GM12878 (cell line): Measurements from ENCODE around the gene TET2. TPM values are rescaled to one million over a fixed set of nuclear protein-coding genes. Genes with fewer than 3 reads are reported as not detected.

Source experiments
- ATAC-seq: fragments of 200-7000 bp; cut with Tn5 transposase; 3 replicates; pipeline ENCODE4 v1.9.1; 2020; ENCODE audit warnings: mild to moderate bottlenecking, moderate library complexity
- BruUV-seq: library from RNA; stranded (reverse); fragments of 400-500 nt; replicated peaks from 2 replicates; lab custom pipeline; 2021; lab: Mats Ljungman, UMichigan
- CTCF ChIA-PET: fragments of 300-600 bp; sonication (Branson Sonifier 250); formaldehyde crosslinking; extraction: SDS; loops from one replicate; lab custom pipeline; 2021; ENCODE audit warnings: inconsistent platforms; lab: Yijun Ruan, JAX
- POLR2A ChIA-PET: fragments of 350-600 bp; formaldehyde crosslinking; extraction: SDS; loops from one replicate; lab custom pipeline; 2021; ENCODE audit warnings: inconsistent platforms; lab: Charles Lee
- RAD21 ChIA-PET: fragments of 300-600 bp; sonication (Branson Sonifier 250); formaldehyde crosslinking; loops from one replicate; lab custom pipeline; 2023; ENCODE audit warnings: antibody characterized with exemption; ENCODE audit not compliant: unreplicated experiment; lab: Charles Lee
- SMC1A ChIA-PET: fragments of 300-600 bp; sonication (Branson Sonifier 250); formaldehyde crosslinking; loops from one replicate; lab custom pipeline; 2023; ENCODE audit not compliant: unreplicated experiment, uncharacterized antibody; lab: Charles Lee
- DNase-seq: peaks from one replicate; pipeline ENCODE4 v3.0.0-alpha.2; 2011; ENCODE audit warnings: low read depth, low spot score
- FAIRE-seq: peaks from 3 replicates; lab custom pipeline; 2011; peaks lifted over from hg19 to GRCh38; lab: Jason Lieb, UNC
- H2AFZ ChIP-seq: 2 replicates; pipeline ENCODE4 v1.6.0; 2011; ENCODE audit warnings: low read depth, low read length, control low read depth; ENCODE audit not compliant: control insufficient read depth
- H3K27ac ChIP-seq: 2 replicates; pipeline ENCODE4 v1.5.1; 2011; ENCODE audit warnings: control low read depth; ENCODE audit not compliant: control insufficient read depth, insufficient read depth
- H3K27me3 ChIP-seq, 2 experiments: replicated peaks in 1 of 2; 2 replicates each; pipeline versions ENCODE4 v1.6.0 to v1.6.1; 2011; ENCODE audit warnings: low read length in 1 of 2; ENCODE audit not compliant: control insufficient read depth in 2 of 2, insufficient read depth in 2 of 2
- H3K36me3 ChIP-seq, 2 experiments: 2 replicates each; pipeline ENCODE4 v1.5.1; 2011; ENCODE audit warnings: low read length in 1 of 2; ENCODE audit not compliant: control insufficient read depth in 2 of 2, insufficient read depth in 2 of 2
- H3K4me1 ChIP-seq: 2 replicates; pipeline ENCODE4 v1.6.1; 2011; ENCODE audit warnings: mild to moderate bottlenecking, low read length, moderate library complexity, mixed read lengths; ENCODE audit not compliant: control insufficient read depth, insufficient read depth
- H3K4me2 ChIP-seq: 2 replicates; pipeline ENCODE4 v1.6.0; 2011; ENCODE audit warnings: control low read depth; ENCODE audit not compliant: control insufficient read depth, insufficient read depth
- H3K4me3 ChIP-seq: fragments of 200-600 bp; sonication (generic); 2 replicates; pipeline ENCODE4 v1.5.1; 2016
- H3K79me2 ChIP-seq: 2 replicates; pipeline ENCODE4 v1.6.0; 2011; ENCODE audit warnings: low read length; ENCODE audit not compliant: control insufficient read depth, insufficient read depth
- H3K9ac ChIP-seq: 2 replicates; pipeline ENCODE4 v1.8.0; 2011; ENCODE audit warnings: low read length, control low read depth, mixed read lengths; ENCODE audit not compliant: control insufficient read depth, insufficient read depth
- H3K9me3 ChIP-seq: replicated peaks from 3 replicates; pipeline ENCODE4 v1.5.1; 2011; ENCODE audit warnings: mild to moderate bottlenecking, low read length; ENCODE audit not compliant: control insufficient read depth, insufficient read depth
- H4K20me1 ChIP-seq: 2 replicates; pipeline ENCODE4 v1.6.0; 2011; ENCODE audit not compliant: control insufficient read depth, insufficient read depth
- BACH1 ChIP-seq: fragments of 450-650 bp; IDR thresholded peaks from 2 replicates; pipeline ENCODE4 v1.6.1; 2017; ENCODE audit warnings: mild to moderate bottlenecking, borderline replicate concordance
- CHD1 ChIP-seq: IDR thresholded peaks from 2 replicates; pipeline ENCODE4 v1.6.1; 2012; ENCODE audit warnings: low read depth, low read length, improper control_type of control experiment
- HDAC6 ChIP-seq: fragments of 200-600 bp; sonication (generic); IDR thresholded peaks from one replicate; pipeline ENCODE4 v1.8.0; 2017; ENCODE audit warnings: antibody characterized with exemption; ENCODE audit not compliant: unreplicated experiment
- IRF4 ChIP-seq: IDR thresholded peaks from 2 replicates; pipeline ENCODE4 v1.6.1; 2011; ENCODE audit warnings: low read depth, low read length
- LARP7 ChIP-seq: fragments of 450-650 bp; IDR thresholded peaks from 2 replicates; pipeline ENCODE4 v1.6.1; 2017; ENCODE audit warnings: mild to moderate bottlenecking
- NR2C1 ChIP-seq: fragments of 450-650 bp; IDR thresholded peaks from 2 replicates; pipeline ENCODE4 v1.6.1; 2017; ENCODE audit warnings: antibody characterized with exemption, mild to moderate bottlenecking, moderate library complexity
- POLR2A ChIP-seq: IDR thresholded peaks from 2 replicates; pipeline ENCODE4 v1.6.1; 2011; ENCODE audit warnings: low read depth, mild to moderate bottlenecking, low read length
- POU2F2 ChIP-seq: IDR thresholded peaks from 3 replicates; pipeline ENCODE4 v1.6.1; 2011; ENCODE audit warnings: low read depth, mild to moderate bottlenecking, low read length, borderline replicate concordance
- RAD21 ChIP-seq: IDR thresholded peaks from 2 replicates; pipeline ENCODE4 v1.6.1; 2011; ENCODE audit warnings: mild to moderate bottlenecking, low read depth, low read length, moderate library complexity; ENCODE audit not compliant: insufficient read depth
- RFX5 ChIP-seq: IDR thresholded peaks from 2 replicates; pipeline ENCODE4 v1.6.1; 2011; ENCODE audit warnings: low read depth, low read length, improper control_type of control experiment
- TARDBP ChIP-seq: IDR thresholded peaks from 2 replicates; pipeline ENCODE4 v1.6.1; 2016; ENCODE audit warnings: borderline replicate concordance
- YBX1 ChIP-seq: fragments of 450-650 bp; IDR thresholded peaks from 2 replicates; pipeline ENCODE4 v1.6.1; 2016; ENCODE audit warnings: antibody characterized with exemption
- WGBS: methylation state at CpG from one replicate; pipeline ENCODE4 v1.1.6; 2016; ENCODE audit warnings: low lambda C conversion rate; ENCODE audit not compliant: insufficient replicate concordance, insufficient coverage; ENCODE audit errors: missing lambda C conversion rate; 5-methylcytosine and 5-hydroxymethylcytosine counted together
- in situ Hi-C: fragments of 300-500 bp; cut with MboI; formaldehyde crosslinking; loops from 9 replicates; pipeline ENCODE4 v1.14.3; 2018; ENCODE audit warnings: mixed read lengths
- intact Hi-C: fragments of 100-400 bp; cut with micrococcal nuclease; formaldehyde crosslinking; loops from one replicate; pipeline ENCODE4 v1.14.2; 2022; ENCODE audit not compliant: unreplicated experiment
- polyA plus RNA-seq, 11 experiments: library from polyadenylated mRNA; depleted of rRNA in 4 of 11; unstranded in 6 of 11; stranded (reverse) in 5 of 11; fragments of >200 nt; fragmentation: Nextera tagmentation in 4 of 11; fragmentation: Illumina TruSeq in 1 of 11; extraction: Ambion mirVana in 4 of 11; extraction: Trizol in 1 of 11; gene quantifications; 1 replicate in 1 of 11; 2 replicates in 10 of 11; pipeline versions ENCODE4 v1.2.1 to v1.2.3, GENCODE V29; 2011 to 2016; ENCODE audit warnings: inconsistent platforms in 2 of 11, missing spikeins in 2 of 11, low read depth in 1 of 11
- total RNA-seq, 4 experiments: library from RNA; depleted of rRNA in 3 of 4; stranded (reverse); fragments of >200 nt in 3 of 4; fragmentation: Illumina TruSeq in 1 of 4; extraction: Trizol in 1 of 4; gene quantifications; 2 replicates each; pipeline versions ENCODE4 v1.2.1 to v1.2.3, GENCODE V29; 2013 to 2021
- TF ChIP-seq, protein P1 (sequence below): IDR thresholded peaks from 2 replicates; pipeline ENCODE4 v1.6.1; 2011; ENCODE audit warnings: borderline replicate concordance, low read depth, mild to moderate bottlenecking, moderate library complexity, low read length; ENCODE audit not compliant: insufficient read depth, poor library complexity, severe bottlenecking
- TF ChIP-seq, protein P2 (sequence below): fragments of 450-650 bp; IDR thresholded peaks from 2 replicates; pipeline ENCODE4 v1.6.1; 2018; ENCODE audit warnings: borderline replicate concordance, mild to moderate bottlenecking; ENCODE audit not compliant: partially characterized antibody

TET2 gene
- total and polyA plus RNA-seq, 10 of the 15 experiments (the other 5 are each of a cell fraction or from before 2014, with no cell fraction given) = 3.7 to 49.0 (median 27.5) TPM

DNA sequence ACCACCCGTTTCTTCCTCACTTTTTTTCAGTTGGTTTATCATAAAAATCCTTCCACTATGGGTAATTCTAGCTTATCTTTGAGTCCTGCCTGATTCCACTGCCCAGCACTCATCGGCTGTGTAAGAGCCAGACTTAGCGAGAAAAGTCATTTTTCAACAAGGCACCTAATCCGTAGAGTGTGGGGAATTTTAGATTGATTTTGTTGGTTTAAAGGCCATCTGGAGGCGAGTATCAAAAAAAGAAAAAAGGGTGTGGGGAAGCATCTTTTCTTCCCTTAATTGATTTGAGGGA is 134.4 kb downstream of the TET2 start (continued):
- TF ChIP-seq, protein P1, sequence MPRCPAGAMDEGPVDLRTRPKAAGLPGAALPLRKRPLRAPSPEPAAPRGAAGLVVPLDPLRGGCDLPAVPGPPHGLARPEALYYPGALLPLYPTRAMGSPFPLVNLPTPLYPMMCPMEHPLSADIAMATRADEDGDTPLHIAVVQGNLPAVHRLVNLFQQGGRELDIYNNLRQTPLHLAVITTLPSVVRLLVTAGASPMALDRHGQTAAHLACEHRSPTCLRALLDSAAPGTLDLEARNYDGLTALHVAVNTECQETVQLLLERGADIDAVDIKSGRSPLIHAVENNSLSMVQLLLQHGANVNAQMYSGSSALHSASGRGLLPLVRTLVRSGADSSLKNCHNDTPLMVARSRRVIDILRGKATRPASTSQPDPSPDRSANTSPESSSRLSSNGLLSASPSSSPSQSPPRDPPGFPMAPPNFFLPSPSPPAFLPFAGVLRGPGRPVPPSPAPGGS = no peak
- TF ChIP-seq BACH1 (no peak), RAD21 (no peak)
- TF ChIP-seq, protein P2, sequence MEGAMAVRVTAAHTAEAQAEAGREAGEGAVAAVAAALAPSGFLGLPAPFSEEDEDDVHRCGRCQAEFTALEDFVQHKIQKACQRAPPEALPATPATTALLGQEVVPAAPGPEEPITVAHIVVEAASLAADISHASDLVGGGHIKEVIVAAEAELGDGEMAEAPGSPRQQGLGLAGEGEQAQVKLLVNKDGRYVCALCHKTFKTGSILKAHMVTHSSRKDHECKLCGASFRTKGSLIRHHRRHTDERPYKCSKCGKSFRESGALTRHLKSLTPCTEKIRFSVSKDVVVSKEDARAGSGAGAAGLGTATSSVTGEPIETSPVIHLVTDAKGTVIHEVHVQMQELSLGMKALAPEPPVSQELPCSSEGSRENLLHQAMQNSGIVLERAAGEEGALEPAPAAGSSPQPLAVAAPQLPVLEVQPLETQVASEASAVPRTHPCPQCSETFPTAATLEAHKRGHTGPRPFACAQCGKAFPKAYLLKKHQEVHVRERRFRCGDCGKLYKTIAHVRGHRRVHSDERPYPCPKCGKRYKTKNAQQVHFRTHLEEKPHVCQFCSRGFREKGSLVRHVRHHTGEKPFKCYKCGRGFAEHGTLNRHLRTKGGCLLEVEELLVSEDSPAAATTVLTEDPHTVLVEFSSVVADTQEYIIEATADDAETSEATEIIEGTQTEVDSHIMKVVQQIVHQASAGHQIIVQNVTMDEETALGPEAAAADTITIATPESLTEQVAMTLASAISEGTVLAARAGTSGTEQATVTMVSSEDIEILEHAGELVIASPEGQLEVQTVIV = no peak

DNA sequence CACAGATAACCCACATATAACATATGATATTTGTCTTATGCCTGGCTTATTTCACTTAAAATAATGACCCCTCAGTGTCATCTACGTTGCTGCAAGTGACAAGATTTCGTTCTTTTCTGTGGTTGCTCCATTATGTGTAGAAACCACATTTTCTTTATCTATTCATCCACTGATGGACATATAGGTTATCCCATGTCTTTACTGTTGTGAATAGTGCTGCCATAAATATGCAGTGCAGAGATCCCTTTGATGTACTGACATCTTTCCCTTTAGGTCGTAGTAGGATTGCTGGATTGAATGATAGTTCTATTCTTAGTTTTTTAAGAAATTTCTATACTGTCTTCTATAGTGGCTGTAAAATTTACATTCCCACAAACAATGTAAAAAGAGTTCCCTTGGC is 135.8 kb downstream of the TET2 start:
- H3K27ac ChIP-seq = no peak overlapping the region
- no peak for TF ChIP-seq RFX5
- no peak for TF ChIP-seq CHD1
- no peak for TF ChIP-seq IRF4
- TF ChIP-seq POLR2A = no peak
- no peak for TF ChIP-seq NR2C1
- no peak for TF ChIP-seq POU2F2
- no peak for TF ChIP-seq LARP7
- TF ChIP-seq TARDBP = no peak
- TF ChIP-seq HDAC6 = no peak
- TF ChIP-seq RAD21 = no peak
- TF ChIP-seq YBX1 = no peak
- no peaks in the 10 kb centered on the region; a peak in 1 of 4 replicates for H3K36me3 ChIP-seq
- H2AFZ ChIP-seq = no peak overlapping the region
- H3K27me3 ChIP-seq = no peaks in the 10 kb centered on the region
- H4K20me1 ChIP-seq = no peaks in the 10 kb centered on the region
- intact Hi-C loops = no loop called here
- no peak overlapping the region for H3K4me2 ChIP-seq
- H3K4me3 ChIP-seq = no peak overlapping the region
- H3K9ac ChIP-seq = no peak overlapping the region
- 99% methylated on average over 3 of the region's 3 CpGs for WGBS
- DNase-seq = no peak
- ChIA-PET SMC1A (interaction anchor here (0.7 kb wide), 1 partner anchor 12 kb away, joined by 3 read pairs; no protein-coding TSS in a partner anchor), CTCF (no interaction called here), POLR2A (no interaction called here), RAD21 (no interaction called here)
- no peaks in the 10 kb centered on the region; the same call in 2 of the 3 replicates for H3K9me3 ChIP-seq
- ATAC-seq = no peak
- H3K79me2 ChIP-seq = no peaks in the 10 kb centered on the region
- FAIRE-seq = no peak
- in situ Hi-C loops = no loop called here
- BruUV-seq = no TSS peak
- no peaks in the 10 kb centered on the region for H3K4me1 ChIP-seq
